Coronary artery (tissue), 2 donors: Measurements from ENCODE around the gene FAR2.

Experiments
- DNase-seq: peaks from one replicate; pipeline ENCODE4 v3.0.0-alpha.2; 2017; ENCODE audit warnings: low spot score
- H3K27ac ChIP-seq, 2 donors: fragments of 200-600 bp; sonication (generic); one replicate each; pipeline ENCODE4 v1.5.1; 2016 to 2019
- H3K4me3 ChIP-seq: fragments of 200-600 bp; sonication (generic); 2 replicates; pipeline ENCODE4 v1.5.1; 2016; ENCODE audit warnings: mild to moderate bottlenecking, moderate library complexity
- TF ChIP-seq, protein P1 (sequence below): fragments of 200-600 bp; sonication (generic); IDR thresholded peaks from one replicate; pipeline ENCODE4 v1.5.1; 2019; ENCODE audit warnings: antibody characterized with exemption

FAR2 gene

DNA sequence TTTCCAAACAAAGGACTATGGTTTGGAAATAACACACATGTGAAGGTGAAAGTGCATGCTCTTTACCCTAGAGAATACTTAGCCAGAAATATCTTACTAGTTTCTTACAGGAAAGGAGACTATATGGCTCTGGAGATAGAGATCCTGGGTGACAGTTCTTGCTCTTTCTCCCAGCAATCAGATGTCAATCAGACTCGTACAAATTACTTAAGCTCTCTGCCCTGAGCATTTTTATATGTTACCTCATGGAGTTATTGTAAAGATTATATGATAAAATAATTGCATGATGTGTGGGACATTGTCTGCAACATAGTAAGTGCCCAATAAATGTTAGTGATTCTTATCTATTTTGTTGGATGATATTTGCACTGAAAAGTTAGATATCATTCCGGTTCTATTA lies 76.8 kb downstream of the FAR2 start:
- Histone ChIP-seq H3K27ac (no peak overlapping the region), H3K4me3 (no peak overlapping the region)
- TF ChIP-seq, protein P1, sequence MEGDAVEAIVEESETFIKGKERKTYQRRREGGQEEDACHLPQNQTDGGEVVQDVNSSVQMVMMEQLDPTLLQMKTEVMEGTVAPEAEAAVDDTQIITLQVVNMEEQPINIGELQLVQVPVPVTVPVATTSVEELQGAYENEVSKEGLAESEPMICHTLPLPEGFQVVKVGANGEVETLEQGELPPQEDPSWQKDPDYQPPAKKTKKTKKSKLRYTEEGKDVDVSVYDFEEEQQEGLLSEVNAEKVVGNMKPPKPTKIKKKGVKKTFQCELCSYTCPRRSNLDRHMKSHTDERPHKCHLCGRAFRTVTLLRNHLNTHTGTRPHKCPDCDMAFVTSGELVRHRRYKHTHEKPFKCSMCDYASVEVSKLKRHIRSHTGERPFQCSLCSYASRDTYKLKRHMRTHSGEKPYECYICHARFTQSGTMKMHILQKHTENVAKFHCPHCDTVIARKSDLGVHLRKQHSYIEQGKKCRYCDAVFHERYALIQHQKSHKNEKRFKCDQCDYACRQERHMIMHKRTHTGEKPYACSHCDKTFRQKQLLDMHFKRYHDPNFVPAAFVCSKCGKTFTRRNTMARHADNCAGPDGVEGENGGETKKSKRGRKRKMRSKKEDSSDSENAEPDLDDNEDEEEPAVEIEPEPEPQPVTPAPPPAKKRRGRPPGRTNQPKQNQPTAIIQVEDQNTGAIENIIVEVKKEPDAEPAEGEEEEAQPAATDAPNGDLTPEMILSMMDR = no peak
- DNase-seq = no peak

GRCh38 chr12:29226616-29227015 lies 77.5 kb downstream of the FAR2 start:
- Histone ChIP-seq H3K27ac (no peak overlapping the region), H3K4me3 (no peak overlapping the region)
- DNase-seq = no peak
- TF ChIP-seq, protein P1 = no peak

DNA sequence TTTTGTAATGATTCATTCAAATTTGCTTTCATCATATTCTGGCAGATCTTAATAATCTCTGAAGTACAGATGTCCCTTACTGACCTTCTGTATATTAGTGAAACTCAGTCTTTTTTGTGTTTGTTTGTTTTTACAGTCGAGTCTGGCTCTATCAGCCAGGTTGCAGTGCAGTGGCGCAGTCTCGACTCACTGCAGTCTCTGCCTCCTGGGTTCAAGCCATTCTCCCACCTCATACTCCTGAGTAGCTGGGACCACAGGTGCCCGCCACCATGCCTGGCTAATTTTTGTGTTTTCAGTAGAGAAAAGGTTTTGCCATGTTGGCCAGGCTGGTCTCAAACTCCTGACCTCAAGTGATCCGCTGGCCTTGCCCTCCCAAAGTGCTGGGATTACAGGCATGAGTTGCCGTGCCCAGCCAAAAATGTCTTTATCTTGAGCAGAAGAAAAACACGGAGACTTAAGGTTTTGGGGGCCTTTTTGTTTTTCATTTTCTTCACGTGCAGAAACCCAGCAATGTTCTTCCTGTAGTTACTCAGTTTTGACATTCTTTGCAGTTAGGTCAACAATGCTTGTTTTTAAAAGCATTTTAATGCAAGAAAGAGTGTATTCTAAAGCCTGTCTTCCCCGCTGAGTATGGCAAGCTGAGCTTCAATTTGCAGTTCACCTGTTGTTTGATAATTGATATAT lies 79.5 kb downstream of the FAR2 start:
- no peak overlapping the region for H3K4me3 ChIP-seq
- TF ChIP-seq, protein P1 = no peak
- DNase-seq = no peak
- no peak overlapping the region for H3K27ac ChIP-seq

- H3K27ac ChIP-seq = no peak overlapping the region
- no peak for DNase-seq
- TF ChIP-seq, protein P1 = no peak
Observed at GRCh38 chr12:29229158-29229505, 80.1 kb downstream of the FAR2 start.

DNA sequence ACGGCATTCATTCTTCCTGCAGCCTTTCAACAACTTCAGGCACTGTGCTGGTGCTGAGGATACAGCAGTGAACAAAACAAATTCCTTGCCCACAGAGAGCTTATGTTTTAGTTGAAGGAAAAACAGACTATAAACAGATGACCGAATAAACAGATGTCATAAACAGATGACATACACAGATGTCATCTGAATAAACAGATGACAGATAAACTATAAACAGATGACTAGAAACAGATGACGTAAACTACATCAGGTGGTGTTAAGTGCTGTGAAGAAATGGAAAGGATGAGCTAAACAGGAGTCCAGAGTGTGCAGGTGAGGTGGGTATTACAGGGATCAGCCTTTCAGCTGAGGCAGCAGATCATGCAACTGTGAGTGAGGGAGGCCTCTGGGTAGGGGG lies 80.9 kb downstream of the FAR2 start:
- H3K27ac ChIP-seq = no peak overlapping the region
- DNase-seq = no peak
- H3K4me3 ChIP-seq = no peak overlapping the region
- TF ChIP-seq, protein P1 = no peak

More at GRCh38 chr12:29229158-29229505, 80.1 kb downstream of the FAR2 start:
- no peak overlapping the region for H3K4me3 ChIP-seq

DNA sequence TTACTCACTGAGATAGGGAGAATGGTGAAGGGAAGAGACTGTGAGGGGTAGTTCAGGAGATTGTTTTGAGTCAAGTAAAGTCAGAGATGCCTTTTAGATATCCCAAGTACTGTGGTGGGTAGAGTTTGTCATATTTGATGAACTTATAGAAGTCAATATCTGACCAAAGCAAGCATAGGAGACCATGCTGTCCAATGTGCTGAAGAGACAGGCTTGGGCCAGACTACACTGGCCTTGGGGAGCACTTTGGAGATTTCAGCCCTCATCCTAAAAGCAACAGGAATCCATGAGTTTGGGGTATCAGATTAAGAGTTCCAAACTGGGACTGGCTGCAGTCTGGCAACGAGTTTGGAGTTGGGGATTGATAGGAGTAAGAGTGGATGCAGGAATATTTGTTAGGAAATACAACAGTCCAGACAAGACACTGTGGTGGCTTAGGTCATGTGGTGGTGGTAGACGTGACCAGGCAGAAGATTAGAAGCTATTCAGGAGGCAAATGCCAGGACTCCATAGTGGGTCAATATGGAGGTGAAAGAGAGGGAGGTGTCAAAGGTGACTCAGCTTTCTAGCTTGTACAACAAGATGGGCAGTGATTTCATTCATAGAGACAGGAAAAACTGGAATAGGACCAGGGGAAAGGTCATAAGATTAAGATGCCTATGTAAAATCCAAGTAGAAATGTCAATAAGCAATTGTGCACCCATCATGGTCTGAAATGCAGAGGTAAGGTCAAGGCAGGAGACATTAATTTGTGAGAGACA lies 81.9 kb downstream of the FAR2 start:
- no peak for DNase-seq
- H3K27ac ChIP-seq = no peak overlapping the region
- H3K4me3 ChIP-seq = no peak overlapping the region
- TF ChIP-seq, protein P1 = no peak

- Histone ChIP-seq H3K27ac (no peak overlapping the region), H3K4me3 (no peak overlapping the region)
- no peak for DNase-seq
- TF ChIP-seq, protein P1 = no peak
Observed at GRCh38 chr12:29232086-29232485, 83.0 kb downstream of the FAR2 start.
